Vagina (tissue), 2 donors: ENCODE measurements around the gene FAM9C.

ENCODE experiments used
- POLR2A ChIP-seq, 2 donors: fragments of 450-650 bp; IDR thresholded peaks; one replicate each; pipeline ENCODE4 v1.6.1; 2017; ENCODE audit warnings: antibody characterized with exemption in 2 of 2, mild to moderate bottlenecking in 2 of 2, moderate library complexity in 2 of 2
- POLR2AphosphoS5 ChIP-seq, 2 donors: sonication (generic); formaldehyde crosslinking; IDR thresholded peaks; one replicate each; pipeline ENCODE4 v1.9.0; 2017; ENCODE audit warnings: antibody characterized with exemption in 2 of 2, mild to moderate bottlenecking in 2 of 2, low read depth in 1 of 2; ENCODE audit not compliant: insufficient read depth in 1 of 2
- TF ChIP-seq, protein P1 (sequence below), 3 experiments: fragments of 450-650 bp in 2 of 3; fragments of 200-600 bp in 1 of 3; sonication (generic) in 1 of 3; IDR thresholded peaks; one replicate each; pipeline ENCODE4 v1.5.1; 2017 to 2019; ENCODE audit warnings: antibody characterized with exemption in 3 of 3, mild to moderate bottlenecking in 2 of 3, moderate library complexity in 2 of 3

DNA sequence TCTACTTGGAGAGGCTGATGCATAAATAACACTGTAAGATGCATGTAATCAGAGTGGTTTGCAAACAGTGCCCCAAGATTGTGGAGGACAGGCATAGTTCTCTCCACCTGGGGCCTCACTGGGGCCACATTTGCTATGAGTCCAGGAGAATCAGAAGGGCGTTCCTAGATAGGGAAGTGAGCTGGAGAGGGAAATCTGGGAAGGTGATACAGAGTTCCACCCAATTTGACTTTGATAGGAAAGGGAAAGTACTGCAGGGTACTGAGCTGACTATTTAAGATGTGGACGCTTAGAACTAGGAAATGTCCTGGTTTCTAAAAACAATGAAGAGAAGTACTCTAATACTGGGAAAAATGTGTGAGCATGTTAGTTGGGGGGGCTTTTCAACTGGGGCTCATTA, 33.9 kb downstream of the FAM9C start:
- TF ChIP-seq, protein P1, sequence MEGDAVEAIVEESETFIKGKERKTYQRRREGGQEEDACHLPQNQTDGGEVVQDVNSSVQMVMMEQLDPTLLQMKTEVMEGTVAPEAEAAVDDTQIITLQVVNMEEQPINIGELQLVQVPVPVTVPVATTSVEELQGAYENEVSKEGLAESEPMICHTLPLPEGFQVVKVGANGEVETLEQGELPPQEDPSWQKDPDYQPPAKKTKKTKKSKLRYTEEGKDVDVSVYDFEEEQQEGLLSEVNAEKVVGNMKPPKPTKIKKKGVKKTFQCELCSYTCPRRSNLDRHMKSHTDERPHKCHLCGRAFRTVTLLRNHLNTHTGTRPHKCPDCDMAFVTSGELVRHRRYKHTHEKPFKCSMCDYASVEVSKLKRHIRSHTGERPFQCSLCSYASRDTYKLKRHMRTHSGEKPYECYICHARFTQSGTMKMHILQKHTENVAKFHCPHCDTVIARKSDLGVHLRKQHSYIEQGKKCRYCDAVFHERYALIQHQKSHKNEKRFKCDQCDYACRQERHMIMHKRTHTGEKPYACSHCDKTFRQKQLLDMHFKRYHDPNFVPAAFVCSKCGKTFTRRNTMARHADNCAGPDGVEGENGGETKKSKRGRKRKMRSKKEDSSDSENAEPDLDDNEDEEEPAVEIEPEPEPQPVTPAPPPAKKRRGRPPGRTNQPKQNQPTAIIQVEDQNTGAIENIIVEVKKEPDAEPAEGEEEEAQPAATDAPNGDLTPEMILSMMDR (IDR thresholded peaks at IDR 0.05), result no peak
- TF ChIP-seq POLR2A (IDR thresholded peaks at IDR 0.05) (no peak), POLR2AphosphoS5 (IDR thresholded peaks at IDR 0.05; ENCODE audit: insufficient read depth in 1 of 2, low read depth in 1 of 2) (no peak)
